ENCODE results near the gene KRT7. TPM values are rescaled to one million over a fixed set of nuclear protein-coding genes. Genes with fewer than 3 reads are reported as not detected.
"Not testable (repeated sequence)": the region's sequence is repeated elsewhere in the genome, so short reads cannot be mapped to it uniquely, and the experiment has no call there.

The KRT7 gene
- total and polyA plus RNA-seq, 9 of the 15 experiments (the other 6 are each of a cell fraction or from before 2014, with no cell fraction given) = 1.4 TPM; not detected in 8

DNA sequence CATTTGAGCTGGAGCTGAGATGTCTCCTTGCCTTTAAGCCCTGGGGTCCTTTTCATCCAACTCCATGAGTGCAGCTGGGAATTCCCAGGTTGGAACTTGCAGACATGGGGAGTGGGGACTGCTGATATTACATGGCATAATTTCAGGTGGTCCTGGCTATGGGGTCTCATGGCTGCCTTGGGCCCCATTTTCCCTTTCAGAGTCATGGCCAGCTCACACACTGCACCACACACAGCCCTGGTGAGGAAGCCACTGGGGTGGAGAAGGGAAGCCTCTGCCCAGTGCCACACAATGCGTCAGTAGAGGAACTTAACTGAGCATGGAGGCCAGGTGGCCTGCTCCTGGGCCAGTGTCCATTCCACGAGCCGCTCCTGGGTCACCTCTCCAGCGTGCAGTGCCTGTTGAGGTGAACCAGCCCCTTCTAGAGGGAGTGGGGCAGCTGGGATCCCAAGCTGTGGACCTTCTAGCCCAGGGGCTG, 24.1 kb downstream of the KRT7 start:
- no peaks in the 10 kb centered on the region for H3K9me3 ChIP-seq (replicated peaks; ENCODE audit: control insufficient read depth, insufficient read depth, low read depth, low read length)
- H2AFZ ChIP-seq (ENCODE audit: low read depth, low read length) = no peak overlapping the region
- H3K27ac ChIP-seq (ENCODE audit: extremely low read depth, low read depth, low read length) = no peak overlapping the region
- intact Hi-C loops (cut with micrococcal nuclease) = no loop called here
- H3K9ac ChIP-seq (ENCODE audit: insufficient read depth in 1 of 2, low read depth in 2 of 2, low read length in 2 of 2) = no peak overlapping the region
- H3K36me3 ChIP-seq (ENCODE audit: control insufficient read depth, insufficient read depth, low read length) = no peaks in the 10 kb centered on the region
- H3K4me3 ChIP-seq = no peak overlapping the region
- no peaks in the 10 kb centered on the region for H3K9me1 ChIP-seq (ENCODE audit: control insufficient read depth, insufficient read depth, low read length)
- DNase-seq (ENCODE audit: extremely low read depth in 1 of 4, low spot score in 3 of 4) = no peak
- 0 out of 2 replicates have a peak, but pooled peaks cover 4% of the 10 kb centered on the region for H4K20me1 ChIP-seq (replicated peaks; ENCODE audit: control insufficient read depth, insufficient read depth, low read length)
- BruUV-seq (replicated peaks) = no TSS peak
- no peak for TF ChIP-seq SRSF3 (IDR thresholded peaks at IDR 0.05; ENCODE audit: insufficient read depth, low read length)
- TF ChIP-seq ZNF41 (CRISPR knock-in tag; conservative IDR thresholded peaks at IDR 0.05) = no peak
- TF ChIP-seq ZFP1 (CRISPR knock-in tag; IDR thresholded peaks at IDR 0.05) = no peak
- no peak for TF ChIP-seq SIN3B (IDR thresholded peaks at IDR 0.05; ENCODE audit: low read depth)
- TF ChIP-seq TSC22D4 (tag; IDR thresholded peaks at IDR 0.05) = no peak
- TF ChIP-seq ZNF583 (CRISPR knock-in tag; IDR thresholded peaks at IDR 0.05) = no peak
- TF ChIP-seq ARID3A (IDR thresholded peaks at IDR 0.05; ENCODE audit: borderline replicate concordance, low read depth, low read length) = no peak
- TF ChIP-seq, protein P1, sequence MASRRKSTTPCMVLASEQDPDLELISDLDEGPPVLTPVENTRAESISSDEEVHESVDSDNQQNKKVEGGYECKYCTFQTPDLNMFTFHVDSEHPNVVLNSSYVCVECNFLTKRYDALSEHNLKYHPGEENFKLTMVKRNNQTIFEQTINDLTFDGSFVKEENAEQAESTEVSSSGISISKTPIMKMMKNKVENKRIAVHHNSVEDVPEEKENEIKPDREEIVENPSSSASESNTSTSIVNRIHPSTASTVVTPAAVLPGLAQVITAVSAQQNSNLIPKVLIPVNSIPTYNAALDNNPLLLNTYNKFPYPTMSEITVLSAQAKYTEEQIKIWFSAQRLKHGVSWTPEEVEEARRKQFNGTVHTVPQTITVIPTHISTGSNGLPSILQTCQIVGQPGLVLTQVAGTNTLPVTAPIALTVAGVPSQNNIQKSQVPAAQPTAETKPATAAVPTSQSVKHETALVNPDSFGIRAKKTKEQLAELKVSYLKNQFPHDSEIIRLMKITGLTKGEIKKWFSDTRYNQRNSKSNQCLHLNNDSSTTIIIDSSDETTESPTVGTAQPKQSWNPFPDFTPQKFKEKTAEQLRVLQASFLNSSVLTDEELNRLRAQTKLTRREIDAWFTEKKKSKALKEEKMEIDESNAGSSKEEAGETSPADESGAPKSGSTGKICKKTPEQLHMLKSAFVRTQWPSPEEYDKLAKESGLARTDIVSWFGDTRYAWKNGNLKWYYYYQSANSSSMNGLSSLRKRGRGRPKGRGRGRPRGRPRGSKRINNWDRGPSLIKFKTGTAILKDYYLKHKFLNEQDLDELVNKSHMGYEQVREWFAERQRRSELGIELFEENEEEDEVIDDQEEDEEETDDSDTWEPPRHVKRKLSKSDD (conservative IDR thresholded peaks at IDR 0.05; ENCODE audit: low read length) = no peak
- ATAC-seq = no peak
- peaks cover 27 to 67% of the 10 kb centered on the region in 2 experiments for H3K27me3 ChIP-seq (ENCODE audit: control insufficient read depth in 2 of 2, insufficient read depth in 2 of 2, low read length in 2 of 2)
- no peaks in the 10 kb centered on the region for H3K79me2 ChIP-seq (ENCODE audit: control insufficient read depth, insufficient read depth, low read length)
- H3K4me2 ChIP-seq (ENCODE audit: insufficient read depth, low read length) = no peak overlapping the region
- no peak for FAIRE-seq
- ChIA-PET POLR2A (no interaction called here), CTCF (ENCODE audit: low intra/inter-chr PET ratio) (no interaction called here)
- peaks cover 0 to 5% of the 10 kb centered on the region in 2 experiments; a peak in 1 of 5 replicates for H3K4me1 ChIP-seq (replicated peaks in 1 of 2; ENCODE audit: control insufficient read depth in 2 of 2, insufficient read depth in 2 of 2, low read length in 2 of 2)
- in situ Hi-C loops (cut with MboI) = no loop called here
- WGBS (ENCODE audit: insufficient coverage, low coverage, missing lambda C conversion rate) = 2% methylated on average over 4 of the region's 4 CpGs

DNA sequence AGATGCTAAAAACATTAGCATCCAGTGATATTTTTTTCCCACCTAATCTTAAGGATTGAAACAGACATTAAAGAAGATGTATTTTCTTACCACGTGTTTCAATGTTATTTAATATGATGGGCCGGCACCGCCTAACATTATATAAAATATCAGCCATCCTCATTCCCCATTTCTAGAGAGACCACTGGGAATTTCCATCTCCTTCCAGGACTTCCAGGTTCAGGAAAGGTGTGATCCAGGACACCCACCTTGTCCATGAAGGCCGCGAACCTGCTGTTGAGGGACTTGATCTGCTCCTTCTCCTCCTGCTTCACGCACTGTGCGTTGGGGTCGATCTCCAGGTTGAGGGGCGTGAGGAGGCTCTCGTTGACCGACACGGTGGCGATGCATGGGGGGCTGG, 24.9 kb downstream of the KRT7 start:
- FAIRE-seq; H3K79me2 ChIP-seq (ENCODE audit: control insufficient read depth, insufficient read depth, low read length); H2AFZ ChIP-seq (ENCODE audit: low read depth, low read length); H3K4me2 ChIP-seq (ENCODE audit: insufficient read depth, low read length); H3K36me3 ChIP-seq (ENCODE audit: control insufficient read depth, insufficient read depth, low read length); BruUV-seq (replicated peaks); ATAC-seq; H3K27ac ChIP-seq (ENCODE audit: extremely low read depth, low read depth, low read length); CTCF ChIA-PET (ENCODE audit: low intra/inter-chr PET ratio); H3K4me3 ChIP-seq; intact Hi-C loops (cut with micrococcal nuclease); in situ Hi-C loops (cut with MboI); H3K9ac ChIP-seq (ENCODE audit: insufficient read depth in 1 of 2, low read depth in 2 of 2, low read length in 2 of 2); H4K20me1 ChIP-seq (replicated peaks; ENCODE audit: control insufficient read depth, insufficient read depth, low read length); H3K9me1 ChIP-seq (ENCODE audit: control insufficient read depth, insufficient read depth, low read length); DNase-seq (ENCODE audit: extremely low read depth in 1 of 4, low spot score in 3 of 4); H3K4me1 ChIP-seq (replicated peaks in 1 of 2; ENCODE audit: control insufficient read depth in 2 of 2, insufficient read depth in 2 of 2, low read length in 2 of 2); H3K9me3 ChIP-seq (replicated peaks; ENCODE audit: control insufficient read depth, insufficient read depth, low read depth, low read length): not testable (repeated sequence)
- 8% methylated on average over 5 of the region's 13 CpGs for WGBS (ENCODE audit: insufficient coverage, low coverage, missing lambda C conversion rate)
- POLR2A ChIA-PET = interaction anchor here (0.6 kb wide), 1 partner anchor 232 kb away, joined by 4 read pairs; no protein-coding TSS in a partner anchor
- peaks cover 27 to 63% of the 10 kb centered on the region in 2 experiments for H3K27me3 ChIP-seq (ENCODE audit: control insufficient read depth in 2 of 2, insufficient read depth in 2 of 2, low read length in 2 of 2)

Measured in K562 (cell line).